H1 (cell line): ENCODE results near the gene BSG. TPM values are rescaled to one million over a fixed set of nuclear protein-coding genes. Genes with fewer than 3 reads are reported as not detected.

Source experiments
- CTCF ChIA-PET: fragments of 300-600 bp; sonication (Branson Sonifier 250); formaldehyde crosslinking; loops from one replicate; lab custom pipeline; 2021; ENCODE audit not compliant: partially characterized antibody; lab: Charles Lee
- POLR2A ChIA-PET: fragments of 300-600 bp; sonication (Branson Sonifier 250); formaldehyde crosslinking; loops from one replicate; lab custom pipeline; 2021; ENCODE audit warnings: inconsistent platforms; ENCODE audit not compliant: partially characterized antibody; lab: Charles Lee
- DNase-seq, 2 experiments: peaks; one replicate each; pipeline versions ENCODE4 v3.0.0 to v3.0.0-alpha.2; 2010 to 2022; ENCODE audit warnings: low spot score in 2 of 2, low read depth in 1 of 2, mixed read lengths in 1 of 2
- FAIRE-seq: peaks from 2 replicates; lab custom pipeline; 2011; peaks lifted over from hg19 to GRCh38; lab: Jason Lieb, UNC
- H2AFZ ChIP-seq: 2 replicates; pipeline ENCODE4 v1.8.1; 2012; ENCODE audit warnings: low read length, inconsistent platforms
- H2AK5ac ChIP-seq: 2 replicates; pipeline ENCODE4 v1.6.1; 2013; ENCODE audit warnings: low read depth, low read length
- H2BK120ac ChIP-seq: replicated peaks from 2 replicates; pipeline ENCODE3; 2013; ENCODE audit warnings: low read depth, low read length, inconsistent platforms
- H2BK12ac ChIP-seq: 2 replicates; pipeline ENCODE4 v1.6.1; 2013; ENCODE audit warnings: low read depth, low read length
- H2BK15ac ChIP-seq: 2 replicates; pipeline ENCODE4 v1.6.1; 2013; ENCODE audit warnings: low read length
- H2BK20ac ChIP-seq: 2 replicates; pipeline ENCODE4 v1.6.1; 2013; ENCODE audit warnings: low read length
- H2BK5ac ChIP-seq: 2 replicates; pipeline ENCODE4 v1.6.1; 2013; ENCODE audit warnings: low read depth, low read length
- H3K14ac ChIP-seq: 2 replicates; pipeline ENCODE4 v1.6.1; 2013; ENCODE audit warnings: inconsistent platforms; ENCODE audit not compliant: insufficient read length
- H3K18ac ChIP-seq: 2 replicates; pipeline ENCODE4 v1.6.1; 2013; ENCODE audit warnings: low read length; ENCODE audit errors: extremely low read depth
- H3K23ac ChIP-seq: 2 replicates; pipeline ENCODE4 v1.6.1; 2013; ENCODE audit warnings: inconsistent platforms; ENCODE audit not compliant: insufficient read length
- H3K23me2 ChIP-seq: 2 replicates; pipeline ENCODE4 v1.6.1; 2013; ENCODE audit warnings: low read depth, low read length
- H3K27ac ChIP-seq: 2 replicates; pipeline ENCODE4 v1.6.1; 2011; ENCODE audit warnings: low read depth, low read length, inconsistent platforms
- H3K27me3 ChIP-seq, 4 experiments: replicated peaks in 1 of 4; 1 replicate in 1 of 4; 2 replicates in 3 of 4; pipeline versions ENCODE4 v1.6.1 to v1.8.1; 2011 to 2013; ENCODE audit warnings: low read length in 3 of 4, mild to moderate bottlenecking in 3 of 4, inconsistent platforms in 2 of 4, mixed read lengths in 2 of 4, moderate library complexity in 1 of 4; ENCODE audit not compliant: control insufficient read depth in 3 of 4, insufficient read depth in 3 of 4; ENCODE audit errors: extremely low read depth in 1 of 4
- H3K36me3 ChIP-seq, 4 experiments: 2 replicates each; pipeline versions ENCODE4 v1.6.1 to v1.8.1; 2011 to 2013; ENCODE audit warnings: mild to moderate bottlenecking in 4 of 4, low read length in 3 of 4, moderate library complexity in 2 of 4, control low read depth in 1 of 4, inconsistent platforms in 1 of 4; ENCODE audit not compliant: insufficient read depth in 4 of 4, control insufficient read depth in 2 of 4
- H3K4ac ChIP-seq: replicated peaks from 2 replicates; pipeline ENCODE3; 2013; ENCODE audit warnings: low read length, low read depth, mixed read lengths, inconsistent platforms; ENCODE audit not compliant: insufficient read length
- H3K4me1 ChIP-seq, 4 experiments: replicated peaks in 1 of 4; 1 replicate in 1 of 4; 2 replicates in 3 of 4; pipeline versions ENCODE4 v1.6.1 to v1.8.1; 2011 to 2013; ENCODE audit warnings: low read length in 3 of 4, inconsistent platforms in 2 of 4, mixed read lengths in 1 of 4; ENCODE audit not compliant: insufficient read depth in 4 of 4, control insufficient read depth in 3 of 4
- H3K4me2 ChIP-seq, 2 experiments: 2 replicates each; pipeline versions ENCODE4 v1.6.1 to v1.8.1; 2011 to 2013; ENCODE audit warnings: low read depth in 2 of 2, low read length in 2 of 2, control low read depth in 1 of 2, inconsistent platforms in 1 of 2, mild to moderate bottlenecking in 1 of 2; ENCODE audit not compliant: insufficient read depth in 1 of 2
- H3K4me3 ChIP-seq, 4 experiments: fragments of 200-600, 300-600 bp in 1 of 4; sonication (generic), shearing (Covaris generic), sonication (Bioruptor Twin) in 1 of 4; 2 replicates each; pipeline versions ENCODE4 v1.5.1 to v1.8.1; 2011 to 2016; ENCODE audit warnings: low read length in 4 of 4, low read depth in 3 of 4, control low read depth in 2 of 4, inconsistent platforms in 2 of 4, mild to moderate bottlenecking in 2 of 4, mixed read lengths in 1 of 4, moderate library complexity in 1 of 4; ENCODE audit not compliant: insufficient read depth in 2 of 4; ENCODE audit errors: extremely low read depth in 1 of 4
- H3K56ac ChIP-seq: replicated peaks from 2 replicates; pipeline ENCODE3; 2013; ENCODE audit warnings: low read depth, mild to moderate bottlenecking, mixed read lengths, low read length, inconsistent platforms; ENCODE audit not compliant: insufficient read length
- H3K79me1 ChIP-seq: 2 replicates; pipeline ENCODE4 v1.6.1; 2013; ENCODE audit warnings: low read depth, low read length, control low read depth
- H3K79me2 ChIP-seq, 2 experiments: 2 replicates each; pipeline versions ENCODE4 v1.6.1 to v1.8.1; 2012 to 2013; ENCODE audit warnings: low read length in 2 of 2, mild to moderate bottlenecking in 2 of 2, inconsistent platforms in 1 of 2; ENCODE audit not compliant: insufficient read depth in 2 of 2, control insufficient read depth in 1 of 2
- H3K9ac ChIP-seq, 4 experiments: replicated peaks in 1 of 4; 1 replicate in 1 of 4; 2 replicates in 3 of 4; pipeline versions ENCODE4 v1.6.1 to v1.8.1; 2011 to 2013; ENCODE audit warnings: low read depth in 3 of 4, low read length in 3 of 4, control low read depth in 2 of 4, mild to moderate bottlenecking in 2 of 4, moderate library complexity in 2 of 4, inconsistent platforms in 1 of 4; ENCODE audit errors: extremely low read depth in 1 of 4
- H3K9me3 ChIP-seq, 2 experiments: 2 replicates each; pipeline versions ENCODE4 v1.6.1 to v1.8.1; 2012 to 2013; ENCODE audit warnings: mild to moderate bottlenecking in 2 of 2, moderate library complexity in 2 of 2, control low read depth in 1 of 2, inconsistent platforms in 1 of 2, low read depth in 1 of 2, low read length in 1 of 2, mixed read lengths in 1 of 2; ENCODE audit not compliant: insufficient read depth in 2 of 2
- H4K20me1 ChIP-seq, 2 experiments: replicated peaks in 1 of 2; 2 replicates each; pipeline versions ENCODE3 to v1.8.1; 2011 to 2013; ENCODE audit warnings: inconsistent platforms in 2 of 2, low read length in 2 of 2, mild to moderate bottlenecking in 1 of 2; ENCODE audit not compliant: insufficient read depth in 2 of 2, control insufficient read depth in 1 of 2
- H4K5ac ChIP-seq: 2 replicates; pipeline ENCODE4 v1.6.1; 2013; ENCODE audit warnings: low read length, low read depth, mixed read lengths, inconsistent platforms; ENCODE audit not compliant: insufficient read length
- H4K8ac ChIP-seq: 2 replicates; pipeline ENCODE4 v1.8.0; 2013; ENCODE audit warnings: mild to moderate bottlenecking, moderate library complexity, low read length, inconsistent platforms; ENCODE audit not compliant: insufficient read depth; ENCODE audit errors: extremely low read depth
- H4K91ac ChIP-seq: replicated peaks from 2 replicates; pipeline ENCODE3; 2013; ENCODE audit warnings: low read length, mixed read lengths, inconsistent platforms; ENCODE audit not compliant: insufficient read length
- ASH2L ChIP-seq: fragments of 200-600, 300-600 bp; sonication (generic); IDR thresholded peaks from one replicate; pipeline ENCODE4 v1.7.1; 2017; ENCODE audit warnings: low read length
- BACH1 ChIP-seq: IDR thresholded peaks from 2 replicates; pipeline ENCODE4 v1.6.1; 2012; ENCODE audit warnings: low read length, improper control_type of control experiment
- BRCA1 ChIP-seq: IDR thresholded peaks from 2 replicates; pipeline ENCODE4 v1.6.1; 2012; ENCODE audit warnings: low read depth, low read length, improper control_type of control experiment
- CEBPB ChIP-seq: IDR thresholded peaks from 2 replicates; pipeline ENCODE4 v1.6.1; 2012; ENCODE audit warnings: low read depth, low read length
- HDAC2 ChIP-seq, 2 experiments: fragments of 300-600 bp in 1 of 2; sonication (generic) in 1 of 2; IDR thresholded peaks; 2 replicates each; pipeline ENCODE4 v1.6.1; 2011 to 2012; ENCODE audit warnings: low read depth in 2 of 2, low read length in 2 of 2, mild to moderate bottlenecking in 2 of 2, moderate library complexity in 2 of 2, borderline replicate concordance in 1 of 2, inconsistent platforms in 1 of 2
- HDAC6 ChIP-seq: IDR thresholded peaks from one replicate; pipeline ENCODE4 v1.7.1; 2012; ENCODE audit warnings: low read depth, mild to moderate bottlenecking, inconsistent platforms, low read length, moderate library complexity
- RXRA ChIP-seq: IDR thresholded peaks from 2 replicates; pipeline ENCODE4 v1.6.1; 2011; ENCODE audit warnings: low read depth, mild to moderate bottlenecking, low read length, moderate library complexity; ENCODE audit not compliant: insufficient read depth
- SP2 ChIP-seq: IDR thresholded peaks from 2 replicates; pipeline ENCODE4 v1.6.1; 2012; ENCODE audit warnings: mild to moderate bottlenecking, low read length, inconsistent platforms
- TAF1 ChIP-seq: IDR thresholded peaks from 2 replicates; pipeline ENCODE4 v1.6.1; 2011; ENCODE audit warnings: mild to moderate bottlenecking, low read depth, low read length
- WGBS, 2 experiments: shearing (Covaris generic) in 1 of 2; methylation state at CpG; one replicate each; pipeline versions ENCODE4 v1.1.6 to v1.1.7; 2013 to 2015; ENCODE audit warnings: low lambda C conversion rate in 2 of 2, mixed read lengths in 2 of 2, inconsistent platforms in 1 of 2, low coverage in 1 of 2, missing lambda C conversion rate in 1 of 2; ENCODE audit not compliant: insufficient replicate concordance in 2 of 2, insufficient coverage in 1 of 2, insufficient read length in 1 of 2; ENCODE audit errors: extremely low coverage in 1 of 2, missing lambda C conversion rate in 1 of 2; 5-methylcytosine and 5-hydroxymethylcytosine counted together
- polyA plus RNA-seq, 7 experiments: library from polyadenylated mRNA; depleted of rRNA in 3 of 7; stranded (reverse) in 5 of 7; unstranded in 2 of 7; fragments of >200 nt in 5 of 7; fragments of 200-250 nt in 2 of 7; gene quantifications; 1 replicate in 5 of 7; 2 replicates in 1 of 7; 4 replicates in 1 of 7; pipeline versions ENCODE4 v1.2.1 to v1.2.3, GENCODE V29; 2011 to 2013; ENCODE audit warnings: missing spikeins in 2 of 7, mixed read lengths in 2 of 7
- total RNA-seq: library from RNA; stranded (reverse); fragmentation: NEBNext Ultra II Directional; extraction: Animal tissue kit (Norgen Biotek cat#: 25700); gene quantifications from 2 replicates; pipeline ENCODE4 v1.2.1, GENCODE V29; 2021
- TF ChIP-seq, protein P1 (sequence below): IDR thresholded peaks from 2 replicates; pipeline ENCODE4 v1.6.1; 2012; ENCODE audit warnings: low read length, inconsistent platforms
- TF ChIP-seq, protein P2 (sequence below): IDR thresholded peaks from 2 replicates; pipeline ENCODE4 v1.6.1; 2011; ENCODE audit warnings: low read length, improper control_type of control experiment

Gene BSG
- total and polyA plus RNA-seq, 2 of the 8 experiments (the other 6 are each of a cell fraction or from before 2014, with no cell fraction given) = 726 to 1,055 TPM

DNA sequence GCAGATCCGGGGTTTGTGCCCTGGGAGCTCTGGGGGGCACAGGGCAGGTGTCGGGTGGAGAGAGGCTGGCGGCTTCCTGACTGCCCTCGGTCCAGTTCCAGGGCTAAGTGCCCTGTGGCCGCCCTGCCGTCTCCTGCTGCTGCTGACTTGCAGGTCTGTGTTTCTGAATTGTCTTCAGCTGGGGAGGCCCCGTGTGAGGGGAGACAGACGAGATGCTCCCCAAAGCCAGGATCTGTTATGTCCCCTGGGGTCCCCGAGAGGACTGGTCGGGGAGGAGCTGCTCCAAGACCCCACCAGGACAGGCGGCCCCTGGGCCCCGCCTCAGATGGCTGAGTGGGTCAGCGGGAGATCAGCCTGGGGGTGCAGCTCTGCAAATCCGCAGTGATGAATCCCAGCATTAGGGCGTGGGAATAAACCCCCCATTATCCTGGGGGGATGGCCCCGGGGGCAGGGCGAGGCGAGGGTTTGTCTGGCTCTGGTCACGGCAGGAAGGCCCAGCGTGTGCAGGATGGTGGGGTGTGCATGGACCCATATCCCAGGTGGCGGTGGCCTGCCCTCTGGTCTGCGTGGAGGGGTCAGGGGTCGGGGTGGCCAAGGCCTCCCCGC is 22.0 kb downstream of the BSG start:
- peaks cover 4 to 9% of the 10 kb centered on the region in 2 experiments for H4K20me1 ChIP-seq
- ChIA-PET CTCF (interaction anchor here (1.0 to 1.2 kb wide), 3 partner anchors 12 to 61 kb away, joined by 3 read pairs; no protein-coding TSS in a partner anchor), POLR2A (interaction anchor here (0.9 to 1.0 kb wide), 2 partner anchors 10 to 53 kb away, joined by 3 to 6 read pairs; no protein-coding TSS in a partner anchor)
- peaks cover 13 to 27% (median 20%) of the 10 kb centered on the region in 4 experiments for H3K27me3 ChIP-seq
- FAIRE-seq (no peak), DNase-seq (no peak)
- no peak overlapping the region for H2BK15ac ChIP-seq
- no peaks in the 10 kb centered on the region for H3K79me2 ChIP-seq
- WGBS, 2 experiments = 85% methylated on average over 23 of the region's 24 CpGs; no CpG with 5 or more reads in 1 of the 2 experiments
- no peak overlapping the region for H4K8ac ChIP-seq
- no peak overlapping the region for H3K14ac ChIP-seq
- peaks cover 2% of the 10 kb centered on the region; the same call in 1 of the 2 replicates for H3K23me2 ChIP-seq
- no peak overlapping the region for H3K9ac ChIP-seq
- H4K5ac ChIP-seq = no peak overlapping the region
- H3K4ac ChIP-seq = no peak overlapping the region
- H2AFZ ChIP-seq = no peak overlapping the region
- no peak overlapping the region for H3K4me2 ChIP-seq
- H3K27ac ChIP-seq = no peak overlapping the region
- H2BK5ac ChIP-seq = no peak overlapping the region
- no peaks in the 10 kb centered on the region for H3K9me3 ChIP-seq
- no peak overlapping the region for H4K91ac ChIP-seq
- no peak overlapping the region for H2BK20ac ChIP-seq
- no peak overlapping the region for H3K23ac ChIP-seq
- TF ChIP-seq CEBPB = no peak
- TF ChIP-seq BACH1 = no peak
- TF ChIP-seq, protein P1, sequence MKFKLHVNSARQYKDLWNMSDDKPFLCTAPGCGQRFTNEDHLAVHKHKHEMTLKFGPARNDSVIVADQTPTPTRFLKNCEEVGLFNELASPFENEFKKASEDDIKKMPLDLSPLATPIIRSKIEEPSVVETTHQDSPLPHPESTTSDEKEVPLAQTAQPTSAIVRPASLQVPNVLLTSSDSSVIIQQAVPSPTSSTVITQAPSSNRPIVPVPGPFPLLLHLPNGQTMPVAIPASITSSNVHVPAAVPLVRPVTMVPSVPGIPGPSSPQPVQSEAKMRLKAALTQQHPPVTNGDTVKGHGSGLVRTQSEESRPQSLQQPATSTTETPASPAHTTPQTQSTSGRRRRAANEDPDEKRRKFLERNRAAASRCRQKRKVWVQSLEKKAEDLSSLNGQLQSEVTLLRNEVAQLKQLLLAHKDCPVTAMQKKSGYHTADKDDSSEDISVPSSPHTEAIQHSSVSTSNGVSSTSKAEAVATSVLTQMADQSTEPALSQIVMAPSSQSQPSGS = no peak
- TF ChIP-seq, protein P2, sequence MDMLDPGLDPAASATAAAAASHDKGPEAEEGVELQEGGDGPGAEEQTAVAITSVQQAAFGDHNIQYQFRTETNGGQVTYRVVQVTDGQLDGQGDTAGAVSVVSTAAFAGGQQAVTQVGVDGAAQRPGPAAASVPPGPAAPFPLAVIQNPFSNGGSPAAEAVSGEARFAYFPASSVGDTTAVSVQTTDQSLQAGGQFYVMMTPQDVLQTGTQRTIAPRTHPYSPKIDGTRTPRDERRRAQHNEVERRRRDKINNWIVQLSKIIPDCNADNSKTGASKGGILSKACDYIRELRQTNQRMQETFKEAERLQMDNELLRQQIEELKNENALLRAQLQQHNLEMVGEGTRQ = no peak
- no peak for TF ChIP-seq HDAC2 (IDR thresholded peaks at IDR 0.05; ENCODE audit: borderline replicate concordance in 1 of 2, low read depth in 2 of 2, low read length in 2 of 2)
- TF ChIP-seq BRCA1 = no peak
- TF ChIP-seq ASH2L = no peak
- TF ChIP-seq TAF1 = no peak
- no peak for TF ChIP-seq RXRA
- TF ChIP-seq HDAC6 = no peak
- TF ChIP-seq SP2 = no peak
- no peak overlapping the region for H3K18ac ChIP-seq
- no peak overlapping the region for H2BK120ac ChIP-seq
- H3K36me3 ChIP-seq = peaks cover 0 to 4% (median 0%) of the 10 kb centered on the region in 4 experiments; a peak in 1 of 8 replicates
- no peaks in the 10 kb centered on the region for H3K4me1 ChIP-seq
- H3K4me3 ChIP-seq = no peak overlapping the region
- H2BK12ac ChIP-seq = no peak overlapping the region
- H2AK5ac ChIP-seq = no peak overlapping the region
- no peak overlapping the region for H3K56ac ChIP-seq
- H3K79me1 ChIP-seq = no peaks in the 10 kb centered on the region
